ENCODE results near the gene MEAK7.
"Not testable (repeated sequence)": the region's sequence is repeated elsewhere in the genome, so short reads cannot be mapped to it uniquely, and the experiment has no call there.

MEAK7 gene

DNA sequence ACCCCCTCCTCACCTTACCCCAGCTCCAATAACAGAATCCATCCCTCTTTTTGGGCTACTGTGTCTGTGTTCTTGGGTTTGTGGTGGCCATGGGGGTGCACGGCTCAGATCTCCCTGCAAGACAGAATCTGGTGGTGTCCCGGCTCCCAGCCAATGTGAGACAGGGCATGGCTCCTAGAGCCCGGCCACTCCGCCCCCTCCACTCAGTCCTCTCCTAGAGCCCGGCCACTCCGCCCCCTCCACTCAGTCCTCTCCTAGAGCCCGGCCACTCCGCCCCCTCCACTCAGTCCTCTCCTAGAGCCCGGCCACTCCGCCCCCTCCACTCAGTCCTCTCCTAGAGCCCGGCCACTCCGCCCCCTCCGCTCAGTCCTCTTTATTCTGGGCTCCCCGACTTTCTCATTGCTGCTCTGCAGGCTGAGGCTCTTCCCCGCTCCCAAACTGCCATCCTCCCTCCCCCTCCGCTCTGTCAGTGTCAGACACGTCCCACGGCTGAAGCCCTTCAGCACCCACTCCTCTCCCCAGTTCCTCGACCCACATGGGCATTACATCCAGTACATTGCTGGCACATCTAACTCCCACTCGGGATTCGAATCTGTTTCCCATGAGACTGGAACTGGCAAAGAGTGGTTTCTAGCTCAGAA, 20.6 kb upstream of the MEAK7 start:
- Histone ChIP-seq H2BK5ac (ENCODE audit: low read length) (peak overlapping the region; percentile 69), H4K91ac (ENCODE audit: low read depth, low read length, poor library complexity) (peak overlapping the region; percentile 56), H2BK15ac (ENCODE audit: low read length) (peak overlapping the region; percentile 90), H3K27ac (replicated peaks; ENCODE audit: low read length) (peak overlapping the region; percentile 34), H3K18ac (ENCODE audit: low read length) (peak overlapping the region; percentile 96), H3K9me3 (replicated peaks in 1 of 2; ENCODE audit: control insufficient read depth in 2 of 2, insufficient read depth in 1 of 2, low read depth in 1 of 2, low read length in 2 of 2) (peaks cover 12% of the 10 kb centered on the region in 2 donors), H2AK5ac (ENCODE audit: low read depth, low read length) (peak overlapping the region; percentile 98), H2BK120ac (ENCODE audit: low read depth, low read length) (peak overlapping the region; percentile 56), H2BK12ac (ENCODE audit: low read length) (peak overlapping the region; percentile 98), H3K4me1 (ENCODE audit: control insufficient read depth in 2 of 2, insufficient read depth in 1 of 2, low read depth in 1 of 2, low read length in 2 of 2) (peaks cover 9 to 21% of the 10 kb centered on the region in 2 donors)
- not testable (repeated sequence) for H2AFZ ChIP-seq (ENCODE audit: low read length); H4K8ac ChIP-seq (ENCODE audit: low read depth, low read length); H3K4me3 ChIP-seq (ENCODE audit: low read length in 2 of 2); DNase-seq (ENCODE audit: low spot score); H3K36me3 ChIP-seq (replicated peaks in 1 of 2; ENCODE audit: control insufficient read depth in 2 of 2, insufficient read depth in 2 of 2, low read length in 2 of 2); H3K23ac ChIP-seq (ENCODE audit: low read depth, low read length, poor library complexity); H3K14ac ChIP-seq (ENCODE audit: low read length); H3K27me3 ChIP-seq (ENCODE audit: control insufficient read depth in 3 of 3, insufficient read depth in 3 of 3, low read depth in 1 of 3, low read length in 3 of 3); H3K79me1 ChIP-seq (ENCODE audit: low read depth, low read length); H3K9ac ChIP-seq (ENCODE audit: low read depth, low read length, poor library complexity); H3K4me2 ChIP-seq (ENCODE audit: insufficient read depth, low read length, poor library complexity, severe bottlenecking); H3K4ac ChIP-seq (ENCODE audit: low read length)
- no CpG with 5 or more reads among the region's 21 CpGs for WGBS, 2 donors (ENCODE audit: extremely low coverage in 2 of 2, insufficient read length in 2 of 2, insufficient replicate concordance in 1 of 2)

DNA sequence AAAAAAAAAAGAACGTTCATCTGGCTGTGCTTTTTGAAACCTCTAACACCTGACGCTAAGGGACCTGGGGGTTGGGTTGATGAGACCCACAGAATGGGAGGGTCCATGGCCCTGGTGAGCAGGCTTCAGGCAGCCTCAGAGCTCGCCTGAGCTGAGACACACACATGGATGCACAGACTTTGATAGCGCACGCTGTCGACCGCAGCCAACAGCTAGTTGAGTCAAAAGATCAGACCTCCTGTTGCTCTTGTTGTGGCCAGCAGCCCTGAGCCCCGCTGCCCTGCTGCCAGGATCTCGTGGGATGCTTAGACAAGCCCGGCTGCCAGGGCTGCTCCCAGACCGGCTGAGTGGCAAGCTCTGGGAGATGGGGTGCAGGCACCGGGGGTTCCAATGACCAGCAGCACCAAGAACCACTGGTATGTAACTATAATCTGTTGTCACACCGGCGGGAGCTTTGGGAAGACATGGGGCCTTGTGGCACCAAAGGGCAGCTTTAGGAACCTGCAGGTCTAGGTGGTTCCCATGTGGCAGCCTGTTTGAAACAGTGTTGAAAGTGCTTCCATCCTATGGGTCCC, 20.0 kb upstream of the MEAK7 start:
- Histone ChIP-seq H2AK5ac (ENCODE audit: low read depth, low read length) (peak overlapping the region; percentile 98), H3K79me1 (ENCODE audit: low read depth, low read length) (no peaks in the 10 kb centered on the region)
- no CpG with 5 or more reads among the region's 14 CpGs for WGBS, 2 donors (ENCODE audit: extremely low coverage in 2 of 2, insufficient read length in 2 of 2, insufficient replicate concordance in 1 of 2)

DNA sequence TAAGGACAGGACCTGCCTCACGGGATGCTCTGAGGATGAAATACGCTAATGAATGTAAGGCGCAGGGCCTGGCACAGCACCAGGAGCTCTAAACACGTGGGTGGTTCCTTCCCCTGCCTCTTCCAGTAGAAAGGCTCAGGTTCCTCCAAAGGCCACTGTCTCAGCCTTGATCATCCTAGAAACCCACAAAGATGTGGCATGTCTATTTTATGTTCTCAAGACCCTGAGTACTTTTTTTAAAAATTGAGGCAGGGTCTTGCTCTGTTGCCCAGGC, 17.0 kb upstream of the MEAK7 start:
- no peak for DNase-seq (ENCODE audit: low spot score)
- WGBS, 2 donors (ENCODE audit: extremely low coverage in 2 of 2, insufficient read length in 2 of 2, insufficient replicate concordance in 1 of 2) = no CpG with 5 or more reads among the region's 4 CpGs
- peak overlapping the region; percentile 0 for H2BK5ac ChIP-seq (ENCODE audit: low read length)

More for the DNA sequence above, 20.0 kb upstream of the MEAK7 start:
- H2BK5ac ChIP-seq (ENCODE audit: low read length) = peak overlapping the region; percentile 54
- peak overlapping the region; percentile 90 for H2BK15ac ChIP-seq (ENCODE audit: low read length)
- peak overlapping the region; percentile 82 for H3K23ac ChIP-seq (ENCODE audit: low read depth, low read length, poor library complexity)
- H3K4ac ChIP-seq (ENCODE audit: low read length) = peak overlapping the region; percentile 54
- peak overlapping the region; percentile 96 for H3K18ac ChIP-seq (ENCODE audit: low read length)
- peak overlapping the region; percentile 51 for H2BK12ac ChIP-seq (ENCODE audit: low read length)
- H3K14ac ChIP-seq (ENCODE audit: low read length) = peak overlapping the region; percentile 32
- peak overlapping the region; percentile 14 for H2BK120ac ChIP-seq (ENCODE audit: low read depth, low read length)
- no peak for DNase-seq (ENCODE audit: low spot score)
- H3K4me3 ChIP-seq (ENCODE audit: low read length in 2 of 2) = peak overlapping the region in 1 of 2 donors; percentile 12
- H3K27me3 ChIP-seq (ENCODE audit: control insufficient read depth in 3 of 3, insufficient read depth in 3 of 3, low read depth in 1 of 3, low read length in 3 of 3) = no peaks in the 10 kb centered on the region
- peaks cover 9 to 21% of the 10 kb centered on the region in 2 donors for H3K4me1 ChIP-seq (ENCODE audit: control insufficient read depth in 2 of 2, insufficient read depth in 1 of 2, low read depth in 1 of 2, low read length in 2 of 2)
- no peak overlapping the region for H2AFZ ChIP-seq (ENCODE audit: low read length)
- H3K4me2 ChIP-seq (ENCODE audit: insufficient read depth, low read length, poor library complexity, severe bottlenecking) = no peak overlapping the region
- H3K9me3 ChIP-seq (replicated peaks in 1 of 2; ENCODE audit: control insufficient read depth in 2 of 2, insufficient read depth in 1 of 2, low read depth in 1 of 2, low read length in 2 of 2) = peaks cover 6% of the 10 kb centered on the region in 2 donors
- H4K8ac ChIP-seq (ENCODE audit: low read depth, low read length) = no peak overlapping the region
- H3K9ac ChIP-seq (ENCODE audit: low read depth, low read length, poor library complexity) = peak overlapping the region; percentile 25
- H4K91ac ChIP-seq (ENCODE audit: low read depth, low read length, poor library complexity) = peak overlapping the region; percentile 41
- no peak overlapping the region for H3K27ac ChIP-seq (replicated peaks; ENCODE audit: low read length)
- no peaks in the 10 kb centered on the region for H3K36me3 ChIP-seq (replicated peaks in 1 of 2; ENCODE audit: control insufficient read depth in 2 of 2, insufficient read depth in 2 of 2, low read length in 2 of 2)

DNA sequence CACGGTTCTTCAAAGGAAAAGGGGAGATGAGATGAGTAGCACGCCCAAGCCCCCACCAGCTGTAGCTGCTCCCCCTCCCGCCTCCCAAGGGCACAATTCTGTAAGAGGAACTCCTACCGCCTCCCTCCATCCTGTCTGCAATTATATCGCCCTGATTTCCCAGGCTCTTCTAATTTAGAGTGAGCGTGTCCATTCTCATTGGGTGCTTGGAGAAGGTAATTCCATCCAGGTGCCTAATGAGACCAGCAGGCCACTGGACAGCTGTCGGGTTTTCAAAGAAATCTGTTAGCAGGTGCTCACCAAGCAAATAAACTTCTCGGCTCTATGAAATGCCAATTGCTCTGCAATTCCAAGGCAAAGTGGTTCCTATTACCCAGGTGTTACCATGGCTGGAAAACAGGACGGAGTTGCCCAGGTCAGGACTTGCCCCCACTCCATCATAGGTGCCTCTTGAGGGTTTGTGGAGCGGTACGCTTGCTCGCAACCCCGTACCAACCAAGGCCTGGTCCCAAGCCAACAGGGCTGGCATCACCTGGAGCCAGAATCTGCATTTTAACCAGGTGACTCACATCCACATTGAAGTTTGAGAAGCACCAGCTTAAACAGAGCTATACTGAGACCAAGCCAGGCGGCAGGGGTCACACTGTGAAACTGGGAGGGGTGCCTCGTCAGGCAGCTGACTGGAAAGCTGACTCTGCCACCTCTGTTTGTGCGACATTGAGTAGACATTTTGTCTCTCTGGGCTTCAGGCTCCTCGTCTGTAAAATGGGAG, 16.5 kb upstream of the MEAK7 start:
- Histone ChIP-seq H2AK5ac (ENCODE audit: low read depth, low read length) (peak overlapping the region; percentile 70), H3K4me2 (ENCODE audit: insufficient read depth, low read length, poor library complexity, severe bottlenecking) (no peak overlapping the region), H2BK12ac (ENCODE audit: low read length) (no peak overlapping the region), H2BK5ac (ENCODE audit: low read length) (peak overlapping the region; percentile 0), H3K9me3 (replicated peaks in 1 of 2; ENCODE audit: control insufficient read depth in 2 of 2, insufficient read depth in 1 of 2, low read depth in 1 of 2, low read length in 2 of 2) (no peaks in the 10 kb centered on the region), H3K79me1 (ENCODE audit: low read depth, low read length) (no peaks in the 10 kb centered on the region), H4K91ac (ENCODE audit: low read depth, low read length, poor library complexity) (no peak overlapping the region), H4K8ac (ENCODE audit: low read depth, low read length) (no peak overlapping the region), H3K4me1 (ENCODE audit: control insufficient read depth in 2 of 2, insufficient read depth in 1 of 2, low read depth in 1 of 2, low read length in 2 of 2) (peaks cover 2 to 14% of the 10 kb centered on the region in 2 donors), H2BK120ac (ENCODE audit: low read depth, low read length) (peak overlapping the region; percentile 19), H3K4me3 (ENCODE audit: low read length in 2 of 2) (no peak overlapping the region), H3K4ac (ENCODE audit: low read length) (no peak overlapping the region), H2AFZ (ENCODE audit: low read length) (no peak overlapping the region), H3K27ac (replicated peaks; ENCODE audit: low read length) (no peak overlapping the region), H3K36me3 (replicated peaks in 1 of 2; ENCODE audit: control insufficient read depth in 2 of 2, insufficient read depth in 2 of 2, low read length in 2 of 2) (no peaks in the 10 kb centered on the region), H3K27me3 (ENCODE audit: control insufficient read depth in 3 of 3, insufficient read depth in 3 of 3, low read depth in 1 of 3, low read length in 3 of 3) (no peaks in the 10 kb centered on the region), H2BK15ac (ENCODE audit: low read length) (no peak overlapping the region), H3K14ac (ENCODE audit: low read length) (no peak overlapping the region), H3K23ac (ENCODE audit: low read depth, low read length, poor library complexity) (no peak overlapping the region), H3K9ac (ENCODE audit: low read depth, low read length, poor library complexity) (no peak overlapping the region), H3K18ac (ENCODE audit: low read length) (no peak overlapping the region)
- WGBS, 2 donors (ENCODE audit: extremely low coverage in 2 of 2, insufficient read length in 2 of 2, insufficient replicate concordance in 1 of 2) = no CpG with 5 or more reads among the region's 17 CpGs
- no peak for DNase-seq (ENCODE audit: low spot score)

More for the DNA sequence above, 17.0 kb upstream of the MEAK7 start:
- peaks cover 2 to 16% of the 10 kb centered on the region in 2 donors for H3K4me1 ChIP-seq (ENCODE audit: control insufficient read depth in 2 of 2, insufficient read depth in 1 of 2, low read depth in 1 of 2, low read length in 2 of 2)
- no peak overlapping the region for H3K14ac ChIP-seq (ENCODE audit: low read length)
- H3K79me1 ChIP-seq (ENCODE audit: low read depth, low read length) = no peaks in the 10 kb centered on the region
- H3K9ac ChIP-seq (ENCODE audit: low read depth, low read length, poor library complexity) = no peak overlapping the region
- no peak overlapping the region for H3K18ac ChIP-seq (ENCODE audit: low read length)
- H3K27me3 ChIP-seq (ENCODE audit: control insufficient read depth in 3 of 3, insufficient read depth in 3 of 3, low read depth in 1 of 3, low read length in 3 of 3) = no peaks in the 10 kb centered on the region
- H3K4me2 ChIP-seq (ENCODE audit: insufficient read depth, low read length, poor library complexity, severe bottlenecking) = no peak overlapping the region
- no peaks in the 10 kb centered on the region for H3K9me3 ChIP-seq (replicated peaks in 1 of 2; ENCODE audit: control insufficient read depth in 2 of 2, insufficient read depth in 1 of 2, low read depth in 1 of 2, low read length in 2 of 2)
- no peak overlapping the region for H2AFZ ChIP-seq (ENCODE audit: low read length)
- H3K4ac ChIP-seq (ENCODE audit: low read length) = no peak overlapping the region
- no peak overlapping the region for H3K23ac ChIP-seq (ENCODE audit: low read depth, low read length, poor library complexity)
- no peak overlapping the region for H2AK5ac ChIP-seq (ENCODE audit: low read depth, low read length)
- no peak overlapping the region for H3K27ac ChIP-seq (replicated peaks; ENCODE audit: low read length)
- no peak overlapping the region for H4K8ac ChIP-seq (ENCODE audit: low read depth, low read length)
- H3K36me3 ChIP-seq (replicated peaks in 1 of 2; ENCODE audit: control insufficient read depth in 2 of 2, insufficient read depth in 2 of 2, low read length in 2 of 2) = no peaks in the 10 kb centered on the region
- H4K91ac ChIP-seq (ENCODE audit: low read depth, low read length, poor library complexity) = no peak overlapping the region
- no peak overlapping the region for H3K4me3 ChIP-seq (ENCODE audit: low read length in 2 of 2)
- no peak overlapping the region for H2BK12ac ChIP-seq (ENCODE audit: low read length)
- no peak overlapping the region for H2BK15ac ChIP-seq (ENCODE audit: low read length)
- no peak overlapping the region for H2BK120ac ChIP-seq (ENCODE audit: low read depth, low read length)

Data from neuronal stem cell (in vitro differentiated cells).